HFF-Myc (cell line): ENCODE data around the gene TBC1D32.
"Not testable (repeated sequence)": the region's sequence is repeated elsewhere in the genome, so short reads cannot be mapped to it uniquely, and the experiment has no call there.

ENCODE experiments used
- DNase-seq: peaks from one replicate; pipeline ENCODE4 v3.0.0-alpha.2; 2011; ENCODE audit warnings: low read depth; ENCODE audit errors: extremely low read depth
- H3K4me3 ChIP-seq: replicated peaks from 2 replicates; pipeline ENCODE4 v1.5.1; 2011; ENCODE audit warnings: low read depth, mild to moderate bottlenecking, control low read depth, low read length
- TF ChIP-seq, protein P1 (sequence below): IDR thresholded peaks from 2 replicates; pipeline ENCODE4 v1.5.1; 2012; ENCODE audit warnings: mild to moderate bottlenecking, low read depth, low read length, control low read depth; ENCODE audit errors: missing control alignments

TBC1D32 gene

DNA sequence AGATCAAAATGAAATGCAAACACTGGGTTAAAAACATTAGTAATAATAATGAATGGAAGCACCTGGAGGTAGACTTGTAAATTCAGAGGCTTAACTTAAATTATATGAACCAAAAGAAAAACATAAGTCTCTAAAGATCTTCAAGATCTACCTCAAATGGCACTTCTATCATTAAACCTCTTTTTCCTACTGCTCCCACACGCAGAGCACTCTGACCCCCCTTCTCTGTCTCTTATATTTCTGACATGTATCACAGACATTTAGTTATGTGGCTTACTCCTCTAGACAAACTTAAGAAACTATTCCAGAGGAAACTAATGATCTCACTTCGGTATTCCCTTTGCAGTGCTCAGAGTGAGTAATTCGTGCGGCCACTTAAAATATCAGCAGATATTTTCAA lies 1.1 kb downstream of the TBC1D32 start:
- H3K4me3 ChIP-seq, result no peak overlapping the region
- TF ChIP-seq, protein P1, sequence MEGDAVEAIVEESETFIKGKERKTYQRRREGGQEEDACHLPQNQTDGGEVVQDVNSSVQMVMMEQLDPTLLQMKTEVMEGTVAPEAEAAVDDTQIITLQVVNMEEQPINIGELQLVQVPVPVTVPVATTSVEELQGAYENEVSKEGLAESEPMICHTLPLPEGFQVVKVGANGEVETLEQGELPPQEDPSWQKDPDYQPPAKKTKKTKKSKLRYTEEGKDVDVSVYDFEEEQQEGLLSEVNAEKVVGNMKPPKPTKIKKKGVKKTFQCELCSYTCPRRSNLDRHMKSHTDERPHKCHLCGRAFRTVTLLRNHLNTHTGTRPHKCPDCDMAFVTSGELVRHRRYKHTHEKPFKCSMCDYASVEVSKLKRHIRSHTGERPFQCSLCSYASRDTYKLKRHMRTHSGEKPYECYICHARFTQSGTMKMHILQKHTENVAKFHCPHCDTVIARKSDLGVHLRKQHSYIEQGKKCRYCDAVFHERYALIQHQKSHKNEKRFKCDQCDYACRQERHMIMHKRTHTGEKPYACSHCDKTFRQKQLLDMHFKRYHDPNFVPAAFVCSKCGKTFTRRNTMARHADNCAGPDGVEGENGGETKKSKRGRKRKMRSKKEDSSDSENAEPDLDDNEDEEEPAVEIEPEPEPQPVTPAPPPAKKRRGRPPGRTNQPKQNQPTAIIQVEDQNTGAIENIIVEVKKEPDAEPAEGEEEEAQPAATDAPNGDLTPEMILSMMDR, result no peak
- DNase-seq, result no peak

DNA sequence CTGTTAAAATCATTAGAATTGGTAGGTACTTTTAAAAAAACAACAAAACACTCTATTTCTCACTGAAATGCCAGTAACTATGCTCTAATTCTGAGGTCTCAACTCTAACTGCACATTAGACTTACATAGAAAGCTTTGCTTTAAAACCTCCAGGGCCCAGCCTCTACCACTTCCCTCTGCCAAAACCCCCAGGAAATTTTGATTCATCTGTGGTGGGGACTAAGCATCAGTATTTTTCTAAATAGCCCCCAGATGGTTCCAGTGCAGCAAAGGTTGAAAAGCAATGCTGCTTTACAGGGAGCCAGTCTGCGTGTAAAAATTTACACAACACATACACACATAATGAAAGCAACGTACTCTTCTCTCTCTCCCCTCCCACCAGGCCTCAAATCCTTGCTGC lies 3.8 kb downstream of the TBC1D32 start:
- no peak overlapping the region for H3K4me3 ChIP-seq
- DNase-seq, result no peak
- TF ChIP-seq, protein P1, result no peak

DNA sequence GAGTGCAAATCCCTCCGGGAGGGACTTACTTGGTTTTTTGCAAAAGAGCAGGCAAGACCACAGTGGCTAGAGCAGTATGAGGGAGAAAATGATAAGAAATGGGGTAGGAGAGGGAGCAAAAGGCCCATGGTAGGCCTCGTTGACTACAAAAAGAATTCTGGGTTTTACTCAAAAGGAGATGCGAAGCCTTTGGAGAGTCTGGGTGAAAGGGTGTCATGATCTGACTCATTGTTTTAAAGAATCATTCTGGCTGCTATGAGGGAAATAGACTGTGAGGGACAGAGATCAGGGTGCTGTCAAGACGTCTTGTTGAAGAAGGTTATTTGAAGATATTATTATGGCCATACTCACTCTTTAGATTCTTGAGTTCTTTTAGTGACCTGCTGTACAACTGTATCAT lies 13.0 kb downstream of the TBC1D32 start:
- TF ChIP-seq, protein P1, result no peak
- DNase-seq, result no peak
- no peak overlapping the region for H3K4me3 ChIP-seq

DNA sequence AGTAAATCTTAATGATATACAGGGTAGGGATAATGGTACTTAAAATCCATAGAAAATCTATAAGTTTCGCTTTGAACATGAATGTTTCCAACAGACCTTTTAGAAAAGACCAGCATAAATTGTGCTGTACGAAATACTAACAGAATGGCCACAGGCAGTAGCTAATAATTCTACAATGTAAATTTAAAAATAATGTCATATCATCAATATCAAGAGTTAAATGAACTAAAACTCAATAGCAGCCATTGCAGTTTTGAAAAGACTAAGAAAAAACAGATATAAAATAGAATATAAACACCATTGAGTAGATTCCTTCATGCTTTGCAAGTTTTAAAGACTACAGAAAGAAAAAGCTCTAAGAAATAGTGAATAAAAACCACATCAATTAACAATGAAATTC lies 14.7 kb downstream of the TBC1D32 start:
- H3K4me3 ChIP-seq, result no peak overlapping the region
- TF ChIP-seq, protein P1, result no peak
- DNase-seq, result no peak

DNA sequence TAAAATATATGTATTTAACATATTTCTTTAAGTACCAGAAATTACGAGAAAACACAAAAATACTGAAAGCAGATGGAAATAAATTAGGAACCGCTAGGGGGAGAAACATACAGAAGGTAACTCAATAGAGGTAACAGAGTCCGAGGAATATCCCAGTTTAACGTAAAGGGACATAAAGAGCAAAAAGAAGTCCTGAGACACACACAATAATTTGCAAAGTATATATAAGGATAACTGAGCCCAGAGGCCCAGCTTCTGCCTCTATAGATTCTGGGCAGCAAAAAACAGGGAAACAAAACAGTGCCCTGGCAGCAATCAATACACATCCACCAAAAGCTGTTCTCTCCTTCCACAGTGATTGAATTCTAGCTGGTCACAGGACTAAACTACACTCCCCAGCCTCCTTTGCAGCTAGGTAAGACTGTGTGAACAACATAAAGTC lies 15.1 kb downstream of the TBC1D32 start:
- TF ChIP-seq, protein P1, result peak; percentile 37
- no peak for DNase-seq

DNA sequence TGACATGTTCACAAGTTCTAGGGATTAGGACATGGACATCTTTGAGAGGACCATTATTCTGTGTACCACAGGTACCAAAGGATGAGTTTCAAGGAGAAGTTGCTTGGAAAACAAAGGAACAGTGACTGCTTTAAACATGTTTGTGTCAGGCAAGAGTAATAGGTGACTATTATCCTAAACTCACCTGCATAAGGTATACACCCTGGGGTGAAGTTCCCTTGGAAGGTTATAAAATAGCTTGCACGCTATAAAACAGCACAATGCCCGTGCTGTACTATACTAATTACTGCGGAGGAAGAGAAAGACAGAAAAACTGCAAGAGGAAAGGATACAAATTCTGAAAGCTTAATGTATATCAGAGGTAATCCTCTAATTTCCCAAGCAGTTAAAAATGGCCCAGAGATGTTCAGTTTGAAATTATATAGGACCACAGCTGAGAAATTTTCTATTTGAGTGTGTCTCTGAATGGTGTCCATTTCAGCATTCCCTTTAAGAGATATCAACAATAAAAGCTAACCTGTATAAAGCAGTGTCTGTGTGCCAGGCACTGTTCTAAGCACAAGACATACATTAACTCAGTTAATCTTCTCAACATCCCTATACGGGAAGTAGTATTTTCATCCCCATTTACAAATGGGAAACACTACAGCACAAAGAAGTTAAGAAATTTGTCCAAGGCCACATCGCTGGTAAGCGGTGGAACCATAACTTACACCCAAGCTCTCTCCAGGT lies 19.7 kb downstream of the TBC1D32 start:
- TF ChIP-seq, protein P1, result no peak
- no peak for DNase-seq
- no peak overlapping the region for H3K4me3 ChIP-seq

More for the DNA sequence above, 15.1 kb downstream of the TBC1D32 start:
- no peak overlapping the region for H3K4me3 ChIP-seq

DNA sequence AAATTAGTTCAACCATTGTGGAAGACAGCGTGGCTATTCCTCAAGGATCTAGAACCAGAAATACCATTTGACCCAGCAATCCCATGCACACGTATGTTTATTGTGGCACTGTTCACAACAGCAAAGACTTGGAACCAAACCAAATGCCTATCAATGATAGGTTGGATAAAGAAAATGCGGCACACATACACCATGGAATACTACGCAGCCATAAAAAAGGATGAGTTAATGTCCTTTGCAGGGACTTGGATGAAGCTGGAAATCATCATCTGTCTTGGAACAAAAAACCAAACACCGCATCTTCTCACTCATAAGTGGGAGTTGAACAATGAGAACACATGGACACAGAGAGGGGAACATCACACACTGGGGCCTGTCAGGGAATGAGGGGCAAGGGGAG lies 22.5 kb downstream of the TBC1D32 start:
- H3K4me3 ChIP-seq, DNase-seq: not testable (repeated sequence)
